Suprapubic skin (tissue), 4 donors: ENCODE data around the gene TDP2.

Experiments used
- EP300 ChIP-seq: sonication (generic); formaldehyde crosslinking; IDR thresholded peaks from one replicate; pipeline ENCODE4 v1.6.1; 2017; ENCODE audit warnings: antibody characterized with exemption
- POLR2A ChIP-seq, 2 donors: fragments of 450-650 bp; IDR thresholded peaks; one replicate each; pipeline ENCODE4 v1.6.1; 2017; ENCODE audit warnings: antibody characterized with exemption in 2 of 2, mild to moderate bottlenecking in 2 of 2, moderate library complexity in 2 of 2
- POLR2AphosphoS5 ChIP-seq, 3 donors: sonication (generic); formaldehyde crosslinking; IDR thresholded peaks; one replicate each; pipeline ENCODE4 v1.6.1; 2017; ENCODE audit warnings: antibody characterized with exemption in 3 of 3
- TF ChIP-seq, protein P1 (sequence below), 2 donors: fragments of 200-600 bp in 1 of 2; fragments of 450-650 bp in 1 of 2; sonication (generic) in 1 of 2; IDR thresholded peaks; one replicate each; pipeline ENCODE4 v1.5.1; 2016 to 2019; ENCODE audit warnings: antibody characterized with exemption in 2 of 2, mild to moderate bottlenecking in 1 of 2, moderate library complexity in 1 of 2

DNA sequence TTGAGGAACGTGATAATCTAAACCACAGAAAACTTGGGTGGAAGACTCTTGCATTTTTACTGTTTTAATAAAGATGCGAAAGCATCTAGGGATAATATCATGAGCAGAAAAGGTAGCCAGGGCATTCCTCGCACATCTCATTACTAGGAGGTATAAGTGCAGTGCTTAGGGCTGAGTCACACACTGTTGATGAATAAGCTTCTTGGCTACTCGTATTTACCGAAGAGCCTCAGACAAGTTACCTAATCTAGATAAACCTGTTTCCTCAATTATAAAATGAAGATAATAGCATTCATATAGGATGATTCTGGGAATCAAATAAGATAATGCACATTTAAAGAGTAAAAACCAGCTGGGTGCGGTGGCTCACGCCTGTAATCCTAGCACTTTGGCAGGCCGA lies 19.9 kb downstream of the TDP2 start:
- TF ChIP-seq, protein P1, sequence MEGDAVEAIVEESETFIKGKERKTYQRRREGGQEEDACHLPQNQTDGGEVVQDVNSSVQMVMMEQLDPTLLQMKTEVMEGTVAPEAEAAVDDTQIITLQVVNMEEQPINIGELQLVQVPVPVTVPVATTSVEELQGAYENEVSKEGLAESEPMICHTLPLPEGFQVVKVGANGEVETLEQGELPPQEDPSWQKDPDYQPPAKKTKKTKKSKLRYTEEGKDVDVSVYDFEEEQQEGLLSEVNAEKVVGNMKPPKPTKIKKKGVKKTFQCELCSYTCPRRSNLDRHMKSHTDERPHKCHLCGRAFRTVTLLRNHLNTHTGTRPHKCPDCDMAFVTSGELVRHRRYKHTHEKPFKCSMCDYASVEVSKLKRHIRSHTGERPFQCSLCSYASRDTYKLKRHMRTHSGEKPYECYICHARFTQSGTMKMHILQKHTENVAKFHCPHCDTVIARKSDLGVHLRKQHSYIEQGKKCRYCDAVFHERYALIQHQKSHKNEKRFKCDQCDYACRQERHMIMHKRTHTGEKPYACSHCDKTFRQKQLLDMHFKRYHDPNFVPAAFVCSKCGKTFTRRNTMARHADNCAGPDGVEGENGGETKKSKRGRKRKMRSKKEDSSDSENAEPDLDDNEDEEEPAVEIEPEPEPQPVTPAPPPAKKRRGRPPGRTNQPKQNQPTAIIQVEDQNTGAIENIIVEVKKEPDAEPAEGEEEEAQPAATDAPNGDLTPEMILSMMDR (IDR thresholded peaks at IDR 0.05): no peak
- TF ChIP-seq POLR2A (IDR thresholded peaks at IDR 0.05): no peak
- TF ChIP-seq POLR2AphosphoS5 (IDR thresholded peaks at IDR 0.05): no peak
- no peak for TF ChIP-seq EP300
